BJ (cell line): ENCODE data around the gene PSMC6. TPM values are rescaled to one million over a fixed set of nuclear protein-coding genes. Genes with fewer than 3 reads are reported as not detected.

Experiments used
- CTCF ChIA-PET: fragments of 350-600 bp; formaldehyde crosslinking; extraction: SDS; loops from one replicate; lab custom pipeline; 2021; ENCODE audit warnings: antibody characterized with exemption, inconsistent platforms; lab: Yijun Ruan, JAX
- POLR2A ChIA-PET: fragments of 300-600 bp; sonication (Branson Sonifier 250); formaldehyde crosslinking; extraction: SDS; loops from one replicate; lab custom pipeline; 2021; ENCODE audit warnings: antibody characterized with exemption; lab: Charles Lee
- DNase-seq: peaks from one replicate; pipeline ENCODE4 v3.0.0-alpha.2; 2011; ENCODE audit warnings: low read depth
- H3K27me3 ChIP-seq: 2 replicates; pipeline ENCODE4 v1.6.0; 2011; ENCODE audit warnings: low read length; ENCODE audit not compliant: control insufficient read depth, insufficient read depth
- H3K36me3 ChIP-seq: 2 replicates; pipeline ENCODE4 v1.5.1; 2011; ENCODE audit warnings: low read length; ENCODE audit not compliant: control insufficient read depth, insufficient read depth
- H3K4me3 ChIP-seq: 2 replicates; pipeline ENCODE4 v1.5.1; 2011; ENCODE audit warnings: low read depth, mild to moderate bottlenecking, control low read depth, low read length
- polyA plus RNA-seq: library from polyadenylated mRNA; depleted of rRNA; stranded (reverse); fragments of >200 nt; gene quantifications from 2 replicates; pipeline ENCODE4 v1.2.3, GENCODE V29; 2011; rRNA removed
- TF ChIP-seq, protein P1 (sequence below): IDR thresholded peaks from 2 replicates; pipeline ENCODE4 v1.5.1; 2011; ENCODE audit warnings: low read depth, mild to moderate bottlenecking, control low read depth, inconsistent platforms, low read length, moderate library complexity; ENCODE audit not compliant: insufficient read depth

Gene PSMC6
- polyA plus RNA-seq, 1 experiment, result 28.5 TPM

DNA sequence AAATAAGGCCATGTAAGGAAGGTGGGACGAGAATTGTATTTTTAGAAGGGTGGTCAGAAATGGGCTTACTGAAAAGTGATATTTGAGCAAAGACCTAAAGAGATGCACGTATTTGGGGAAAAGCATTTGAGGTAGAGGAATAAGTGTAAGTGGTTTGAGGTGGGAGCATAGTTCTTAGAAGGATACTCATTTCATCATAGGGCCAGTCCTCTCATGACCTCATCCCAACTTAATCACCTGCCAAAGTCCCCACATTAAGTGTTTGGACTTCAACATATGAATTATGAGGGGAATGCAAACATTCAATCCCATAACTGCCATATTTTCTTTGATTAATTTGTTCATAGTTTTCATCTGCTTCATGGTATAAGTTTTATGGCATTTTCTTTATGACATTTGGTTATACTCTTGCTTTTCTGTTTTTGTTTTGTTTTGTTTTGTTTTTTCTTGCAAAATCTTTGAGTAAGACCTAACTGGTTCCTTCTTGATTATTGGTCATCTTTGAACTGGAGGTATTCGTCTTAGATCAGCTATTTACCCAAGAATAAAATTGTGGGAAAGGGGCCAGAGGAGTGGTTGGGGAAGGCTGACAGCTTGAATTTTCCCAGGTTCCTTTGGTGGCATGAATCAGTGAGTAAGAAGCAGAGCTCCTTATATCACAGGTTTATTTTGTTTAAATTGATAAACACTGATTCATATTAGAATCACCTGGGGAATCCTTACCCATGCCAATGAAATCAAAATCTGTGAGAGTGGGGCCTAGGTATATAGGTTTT, 60.2 kb downstream of the PSMC6 start:
- no peaks in the 10 kb centered on the region for H3K27me3 ChIP-seq
- DNase-seq, result no peak
- H3K36me3 ChIP-seq, result peaks cover 2% of the 10 kb centered on the region; the same call in 1 of the 2 replicates
- POLR2A ChIA-PET, result no interaction called here
- CTCF ChIA-PET, result interaction anchor here (1.5 kb wide), 1 partner anchor 8 kb away, joined by 6 read pairs; no protein-coding TSS in a partner anchor
- TF ChIP-seq, protein P1, sequence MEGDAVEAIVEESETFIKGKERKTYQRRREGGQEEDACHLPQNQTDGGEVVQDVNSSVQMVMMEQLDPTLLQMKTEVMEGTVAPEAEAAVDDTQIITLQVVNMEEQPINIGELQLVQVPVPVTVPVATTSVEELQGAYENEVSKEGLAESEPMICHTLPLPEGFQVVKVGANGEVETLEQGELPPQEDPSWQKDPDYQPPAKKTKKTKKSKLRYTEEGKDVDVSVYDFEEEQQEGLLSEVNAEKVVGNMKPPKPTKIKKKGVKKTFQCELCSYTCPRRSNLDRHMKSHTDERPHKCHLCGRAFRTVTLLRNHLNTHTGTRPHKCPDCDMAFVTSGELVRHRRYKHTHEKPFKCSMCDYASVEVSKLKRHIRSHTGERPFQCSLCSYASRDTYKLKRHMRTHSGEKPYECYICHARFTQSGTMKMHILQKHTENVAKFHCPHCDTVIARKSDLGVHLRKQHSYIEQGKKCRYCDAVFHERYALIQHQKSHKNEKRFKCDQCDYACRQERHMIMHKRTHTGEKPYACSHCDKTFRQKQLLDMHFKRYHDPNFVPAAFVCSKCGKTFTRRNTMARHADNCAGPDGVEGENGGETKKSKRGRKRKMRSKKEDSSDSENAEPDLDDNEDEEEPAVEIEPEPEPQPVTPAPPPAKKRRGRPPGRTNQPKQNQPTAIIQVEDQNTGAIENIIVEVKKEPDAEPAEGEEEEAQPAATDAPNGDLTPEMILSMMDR, result no peak
- H3K4me3 ChIP-seq, result no peak overlapping the region

DNA sequence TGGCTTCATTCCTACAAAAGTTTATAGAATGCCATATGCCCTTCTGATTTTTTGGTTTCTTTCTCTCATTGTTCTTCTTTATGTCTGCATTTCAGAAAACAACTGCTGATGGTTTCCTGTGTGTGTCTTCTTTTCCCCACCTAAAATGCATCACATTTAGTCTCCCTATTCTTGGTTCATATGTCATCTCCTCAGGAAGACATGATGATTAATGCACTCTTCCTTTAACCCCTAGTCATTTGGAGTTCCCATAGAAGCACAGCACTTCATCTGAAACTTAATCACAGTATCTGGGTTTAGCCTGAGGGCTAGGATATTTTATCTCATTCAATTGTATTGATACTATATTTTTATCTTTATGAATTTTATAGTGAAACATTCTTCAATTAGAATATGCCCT, 62.9 kb downstream of the PSMC6 start:
- Histone ChIP-seq H3K27me3 (no peaks in the 10 kb centered on the region), H3K4me3 (no peak overlapping the region), H3K36me3 (peaks cover 2% of the 10 kb centered on the region; the same call in 1 of the 2 replicates)
- TF ChIP-seq, protein P1, result no peak
- ChIA-PET CTCF (no interaction called here), POLR2A (no interaction called here)
- DNase-seq, result no peak

GRCh38 chr14:52776816-52777215, 69.8 kb downstream of the PSMC6 start:
- POLR2A ChIA-PET, result no interaction called here
- DNase-seq, result no peak
- Histone ChIP-seq H3K4me3 (no peak overlapping the region), H3K36me3 (peaks cover 6% of the 10 kb centered on the region), H3K27me3 (no peaks in the 10 kb centered on the region)
- TF ChIP-seq, protein P1, result no peak
- CTCF ChIA-PET, result no interaction called here

Other genes with a start within 250 kb of the PSMC6 start
- gene TXNDC16, start 154.7 kb upstream of the PSMC6 start, polyA plus RNA-seq, result 1.1 and 2.0 TPM in 2 replicates
- 0.18 and 0.34 TPM in 2 replicates for gene GPR137C, start 154.4 kb upstream of the PSMC6 start, polyA plus RNA-seq
- 21.0 and 34.2 TPM in 2 replicates for gene ERO1A, start 11.6 kb upstream of the PSMC6 start, polyA plus RNA-seq
- gene STYX, start 23.0 kb downstream of the PSMC6 start, polyA plus RNA-seq, result 4.0 and 7.9 TPM in 2 replicates
- gene GNPNAT1, start 84.4 kb downstream of the PSMC6 start, polyA plus RNA-seq, result 19.0 and 31.2 TPM in 2 replicates
- gene FERMT2, start 243.8 kb downstream of the PSMC6 start, polyA plus RNA-seq, result 275 and 393 TPM in 2 replicates